SHP77 (cell line): ENCODE measurements around the gene GALNT18.

ENCODE experiments used
- DNase-seq, 2 experiments: peaks; one replicate each; lab custom pipeline; 2025; lab: John Stamatoyannopoulos, UW

GALNT18 gene

DNA sequence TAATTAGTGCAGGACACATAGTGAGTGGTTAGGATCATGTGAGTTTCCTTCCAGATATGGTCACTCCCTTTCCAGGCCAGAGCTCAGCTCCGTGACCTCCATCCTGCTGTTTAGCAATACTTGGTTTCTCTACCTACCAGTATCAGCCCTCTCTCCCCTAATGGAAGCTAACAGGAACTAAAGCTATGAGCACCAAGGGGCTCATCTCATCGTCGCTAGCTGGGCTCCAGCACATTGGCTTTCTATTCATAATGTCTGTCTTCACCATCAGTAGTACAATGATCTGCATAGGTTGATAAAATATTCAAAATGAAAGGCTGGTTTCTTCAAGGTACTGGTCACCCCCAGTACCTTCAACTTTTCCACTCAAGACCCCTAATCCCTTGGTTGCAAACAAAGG lies 2.4 kb upstream of the GALNT18 start:
- no peak for DNase-seq

DNA sequence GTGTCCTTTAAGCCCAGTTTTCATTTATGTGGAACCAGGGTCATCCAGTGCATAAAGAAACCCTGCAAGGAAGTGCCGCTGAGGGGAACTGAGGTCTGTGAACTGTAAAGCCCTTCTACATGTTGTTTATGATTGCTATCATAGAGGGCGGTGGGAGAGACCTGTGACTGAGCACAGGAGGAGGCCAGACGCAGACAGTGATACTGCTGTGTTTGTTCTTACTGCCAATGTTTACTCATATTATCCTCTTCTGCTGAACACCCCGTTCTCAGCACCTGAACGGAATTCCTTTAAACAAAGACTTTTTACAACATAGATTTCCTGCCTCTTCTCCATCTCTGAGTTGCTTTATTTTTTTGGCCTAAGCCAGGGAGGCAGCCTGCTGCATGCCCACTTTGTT lies 967 bp upstream of the GALNT18 start:
- no peak for DNase-seq

DNA sequence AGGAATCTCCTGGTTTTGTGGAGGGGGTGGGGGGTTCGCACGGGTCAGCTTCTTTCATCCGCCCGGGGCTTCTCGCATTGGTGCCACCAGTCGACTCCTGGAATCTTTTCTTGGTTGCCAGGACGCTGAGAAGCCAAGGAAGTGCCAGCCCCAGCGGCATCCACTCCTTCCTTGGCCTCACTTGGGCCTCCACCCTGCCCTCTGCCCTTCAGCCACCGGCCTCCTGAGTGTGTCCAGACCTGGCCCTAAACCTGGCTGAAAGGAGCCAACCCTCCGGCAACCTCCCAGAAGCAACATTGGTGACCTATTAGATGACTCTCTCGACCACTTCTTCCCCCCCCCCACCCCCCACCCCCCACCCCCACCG lies 518 bp upstream of the GALNT18 start:
- DNase-seq: no peak

DNA sequence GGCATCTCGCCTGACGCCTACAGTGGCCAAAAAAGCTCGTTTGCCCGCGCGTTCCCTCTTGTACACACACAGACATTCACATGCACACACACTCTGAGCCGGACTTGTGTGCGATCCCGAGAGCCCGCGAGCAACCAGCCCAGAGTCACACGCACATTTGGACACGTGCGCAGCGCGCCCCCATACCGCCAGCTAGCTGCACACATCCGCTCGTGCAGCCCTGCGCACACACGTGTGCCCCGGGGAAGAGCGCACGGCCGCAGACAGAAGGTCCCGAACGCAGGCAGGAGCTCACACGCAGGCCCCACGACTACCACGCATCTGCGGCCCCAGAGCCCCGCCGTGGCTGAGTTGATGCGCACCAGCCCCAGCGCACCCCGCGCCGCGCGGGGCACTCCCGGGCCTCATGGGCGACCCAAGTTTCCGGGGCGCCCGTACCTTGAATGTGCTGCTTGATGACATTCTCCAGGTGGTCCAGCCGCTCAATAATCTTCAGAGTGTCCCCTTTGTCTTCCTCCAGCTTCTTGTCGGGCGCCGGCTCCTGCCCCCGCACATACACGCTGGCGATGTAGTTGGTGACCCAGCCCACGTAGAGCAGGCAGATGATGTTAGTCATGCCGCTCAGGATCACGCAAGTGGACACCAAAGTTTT lies 758 bp downstream of the GALNT18 start:
- no peak for DNase-seq

DNA sequence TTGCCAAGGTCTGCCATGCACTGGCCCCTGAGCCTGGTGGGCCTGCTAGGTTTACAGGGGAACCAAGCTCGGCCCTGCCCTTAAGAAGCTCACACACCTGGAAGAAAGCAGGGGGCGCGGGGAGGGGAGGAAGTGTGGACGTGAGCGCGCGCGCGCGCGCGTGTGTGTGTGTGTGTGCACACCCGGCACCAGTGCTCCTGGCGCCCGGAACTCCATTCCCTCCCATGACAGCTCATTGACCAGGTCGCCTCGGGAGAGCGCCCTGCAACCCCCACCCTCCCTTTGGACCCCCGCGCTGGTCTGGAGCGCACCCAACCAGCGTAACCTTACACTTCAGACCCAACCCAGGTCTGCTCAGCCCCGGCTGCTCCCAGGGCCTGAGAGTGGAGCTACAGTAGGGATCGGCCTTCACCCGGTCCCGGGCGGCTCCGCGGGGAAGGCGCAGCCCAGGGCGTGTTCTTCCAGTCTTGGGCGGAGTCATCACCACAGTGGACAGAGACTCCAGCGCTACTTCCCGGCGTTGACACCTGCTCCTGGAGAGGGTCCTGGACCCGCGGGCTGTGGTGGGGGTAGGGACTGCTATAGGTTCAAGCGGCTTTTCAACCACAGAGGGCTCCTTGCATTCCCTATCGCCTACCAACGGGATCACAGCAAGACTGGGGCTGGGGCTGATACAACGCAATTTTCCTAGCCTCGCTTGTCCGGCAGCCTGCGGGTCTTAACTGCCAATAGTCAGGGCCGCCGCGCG lies 1.5 kb downstream of the GALNT18 start:
- DNase-seq: no peak

DNA sequence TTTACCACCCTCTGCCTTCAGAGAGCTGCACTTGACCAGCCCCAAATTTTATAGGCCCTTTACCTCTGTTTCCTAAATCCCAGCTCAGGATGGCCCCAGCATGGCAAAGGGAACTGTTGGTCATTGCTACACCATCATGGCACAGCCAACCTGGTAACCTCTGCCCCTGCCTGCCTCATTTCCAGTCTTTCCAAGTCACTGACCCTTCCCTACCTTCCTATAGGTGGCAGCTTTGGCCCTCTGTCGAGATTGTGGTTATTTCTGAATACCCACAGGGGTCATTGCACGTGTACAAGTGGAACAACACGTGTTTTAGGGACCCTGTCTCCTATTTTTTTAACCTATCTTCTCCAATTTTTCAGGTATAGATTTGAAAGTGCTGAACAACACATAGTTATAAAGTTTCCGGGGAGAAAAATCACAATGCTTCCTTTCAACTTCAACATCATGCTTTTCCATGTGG lies 2.8 kb downstream of the GALNT18 start:
- no peak for DNase-seq

DNA sequence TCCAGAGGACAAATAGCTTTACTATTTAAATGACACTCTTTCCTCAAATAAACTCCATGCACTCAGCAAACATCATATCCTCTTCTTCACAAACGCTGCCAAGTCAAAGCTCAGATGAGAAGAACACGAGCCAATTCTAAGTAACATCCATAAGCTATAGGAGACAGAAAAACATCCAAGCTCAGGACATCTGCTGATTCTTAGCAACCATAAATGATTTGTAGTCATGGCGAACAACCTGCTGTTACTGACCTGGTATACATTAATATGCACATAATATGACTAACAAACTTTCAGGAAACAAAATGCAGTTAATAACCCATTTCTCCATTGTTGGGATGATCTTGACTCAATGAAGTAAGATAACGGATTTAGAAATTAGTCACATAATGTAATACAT lies 6.7 kb downstream of the GALNT18 start:
- DNase-seq: no peak

DNA sequence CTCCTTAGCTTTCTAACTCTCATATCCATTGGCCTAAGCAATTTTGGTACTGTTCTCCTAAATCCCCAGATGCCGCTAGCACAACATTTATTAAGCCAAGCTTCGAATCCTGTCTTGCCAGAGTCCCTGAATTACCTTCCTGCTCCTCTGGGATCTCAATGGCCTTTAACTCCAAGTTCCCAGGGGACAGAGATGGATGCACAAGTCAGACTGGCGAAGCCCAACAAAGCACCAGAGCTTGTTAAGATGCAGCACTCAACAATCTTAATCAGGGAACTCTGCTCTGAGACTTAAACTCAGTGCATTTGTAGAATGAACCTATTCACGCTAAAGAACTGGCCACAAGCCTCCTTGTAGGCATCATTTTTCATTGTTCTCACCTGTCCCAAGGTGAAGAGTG lies 9.4 kb downstream of the GALNT18 start:
- no peak for DNase-seq

DNA sequence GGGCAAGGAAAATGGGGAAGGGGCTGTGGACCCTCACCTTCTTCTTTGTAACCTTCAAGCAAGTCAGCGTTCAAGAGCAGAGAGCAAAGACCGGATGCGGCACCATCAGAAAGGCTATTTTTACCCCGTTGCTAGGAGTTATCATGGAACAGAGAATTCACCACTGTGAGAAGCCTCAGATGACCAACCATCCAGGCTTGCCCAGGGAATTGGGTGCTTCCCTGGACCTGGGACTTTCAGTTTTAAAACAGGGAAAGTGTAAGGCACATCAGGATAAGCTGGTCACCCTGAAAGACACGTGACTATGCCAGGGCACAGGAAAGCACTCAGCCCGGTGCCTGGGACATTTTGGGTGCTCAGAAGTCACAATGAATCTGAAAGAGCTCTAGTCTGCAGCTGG lies 10.4 kb downstream of the GALNT18 start:
- DNase-seq: no peak

DNA sequence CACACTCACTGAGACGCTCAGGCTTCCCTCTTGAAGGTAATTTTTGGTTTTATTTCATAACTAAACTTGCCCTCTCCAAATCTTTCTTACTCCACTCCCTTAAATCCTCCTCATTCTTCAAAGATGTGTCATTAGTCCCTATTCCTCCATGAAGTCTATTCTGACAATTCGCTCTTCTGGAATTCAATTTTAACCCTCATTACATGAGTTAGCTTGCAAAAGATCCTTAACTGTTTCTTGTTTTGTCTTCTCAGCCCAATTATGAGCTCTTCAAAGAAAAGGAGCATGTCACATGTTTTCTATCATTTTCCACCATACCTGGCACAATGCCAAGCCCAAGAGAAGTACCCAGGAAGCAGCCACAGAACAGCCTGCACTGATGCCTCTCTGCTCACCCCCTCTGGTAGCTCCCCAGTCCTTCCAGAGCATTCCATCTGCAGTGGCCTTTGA lies 13.0 kb downstream of the GALNT18 start:
- no peak for DNase-seq

DNA sequence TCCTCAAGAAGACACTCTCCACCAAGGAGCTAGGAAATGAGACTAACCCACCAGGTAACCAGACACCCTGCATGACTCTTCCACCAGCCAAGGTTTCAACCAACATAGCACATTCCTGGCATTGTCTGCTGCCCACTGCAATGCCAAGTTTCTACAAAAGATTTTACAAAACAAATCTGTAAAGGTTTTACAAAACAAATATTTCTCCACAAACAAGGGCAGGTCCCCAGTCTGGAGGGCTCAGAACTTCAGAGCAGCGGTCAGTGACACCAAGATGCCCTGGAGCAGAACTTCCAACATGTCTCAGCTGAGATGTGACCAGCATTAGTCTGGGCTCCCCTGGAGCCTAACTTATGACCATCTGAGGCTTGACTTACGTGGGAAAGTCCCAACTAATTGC lies 14.0 kb downstream of the GALNT18 start:
- DNase-seq: no peak

DNA sequence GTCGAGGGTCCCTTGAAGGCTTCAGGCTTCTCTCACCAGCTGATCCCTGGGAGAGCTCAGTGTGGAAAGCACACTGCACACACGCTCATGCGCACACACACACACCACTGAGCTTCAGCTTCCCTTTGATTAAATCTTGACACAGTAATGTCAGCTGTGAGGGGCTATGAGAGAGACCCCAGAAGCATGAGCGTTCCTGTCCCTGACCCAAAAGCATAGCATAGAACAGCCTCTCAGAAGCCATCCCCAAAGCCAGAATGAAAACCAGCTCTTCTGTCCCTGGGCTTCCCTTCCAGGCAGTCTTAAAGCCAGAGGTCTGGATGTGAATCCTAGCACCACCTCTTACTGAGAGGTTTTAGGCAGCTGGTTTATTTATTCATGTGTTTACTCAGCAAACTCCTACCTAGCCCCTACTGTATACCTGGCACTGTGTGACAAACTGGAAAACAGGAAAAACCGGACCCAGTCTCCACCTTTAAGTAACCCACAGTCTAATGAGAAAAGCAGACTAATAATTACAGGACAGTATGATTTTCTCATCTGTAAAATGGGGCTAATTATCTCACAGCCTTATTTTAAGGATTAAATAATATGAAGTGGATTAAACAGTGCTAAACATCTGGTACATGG lies 15.9 kb downstream of the GALNT18 start:
- DNase-seq: no peak

DNA sequence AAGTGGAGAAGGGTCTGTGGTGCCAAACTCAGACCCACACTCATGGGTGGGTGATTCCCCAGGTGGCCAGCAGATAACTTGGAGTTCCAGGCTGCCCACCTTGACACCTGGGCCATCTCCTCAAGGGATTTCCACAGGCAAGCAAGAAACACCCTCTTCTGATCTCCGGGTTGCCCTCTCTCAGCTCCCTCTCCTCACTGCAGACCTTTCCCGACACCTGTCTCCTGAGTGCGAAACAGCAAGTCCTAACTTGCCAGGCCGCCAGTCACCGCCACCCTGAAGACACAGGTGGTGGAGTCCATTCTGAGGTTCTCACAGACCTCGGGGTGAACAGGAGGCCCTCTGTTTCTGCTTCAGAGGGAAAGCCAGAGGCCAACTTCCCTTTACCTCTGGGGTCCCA lies 16.6 kb downstream of the GALNT18 start:
- no peak for DNase-seq

DNA sequence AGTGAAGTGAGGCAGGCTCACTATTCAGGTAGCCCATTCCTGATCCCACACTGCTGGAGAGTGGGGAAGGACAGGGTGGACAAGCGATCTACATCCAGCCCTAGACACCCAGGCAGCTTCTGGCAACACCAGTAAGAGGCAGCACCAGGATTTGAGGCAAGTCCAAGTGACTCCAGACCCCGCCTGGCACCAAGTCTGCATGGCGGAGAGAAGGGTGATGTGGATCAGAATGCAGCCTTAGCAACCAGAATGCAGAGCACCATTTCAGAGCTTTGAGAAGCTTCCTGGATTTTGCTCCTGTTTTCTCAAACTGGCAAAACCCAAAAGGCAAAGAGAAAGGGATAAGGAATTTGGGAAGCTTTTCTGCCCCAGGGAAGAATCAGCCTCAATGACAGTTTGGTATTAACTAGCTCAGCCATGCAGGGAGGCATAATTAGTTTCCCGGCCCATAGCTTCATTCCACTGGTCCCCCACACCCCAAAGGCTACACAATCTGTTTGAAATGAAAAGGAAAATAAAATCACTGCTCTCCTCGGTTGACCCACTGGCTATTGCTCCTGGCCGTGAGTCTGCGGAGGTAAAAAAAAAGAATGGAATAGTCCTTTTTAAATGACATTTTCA lies 17.3 kb downstream of the GALNT18 start:
- DNase-seq: no peak

DNA sequence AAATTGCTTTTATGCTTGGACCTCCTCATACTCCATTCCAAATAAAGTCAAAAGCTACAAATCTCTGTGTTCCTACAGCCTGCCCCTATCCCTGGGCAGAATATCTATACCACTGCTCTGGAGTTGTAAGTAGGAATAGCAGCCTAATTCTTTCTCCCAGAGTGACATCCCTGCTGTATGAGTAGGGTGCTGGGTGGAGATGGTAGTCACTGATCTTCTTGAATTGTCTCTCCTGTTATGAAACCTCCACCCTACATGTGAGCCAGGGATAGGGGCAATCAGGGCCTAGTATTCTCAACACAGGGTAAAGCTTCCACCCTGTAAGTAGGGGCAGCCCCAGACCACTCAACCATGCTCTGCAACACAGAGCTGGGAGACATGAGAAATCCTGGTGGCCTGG lies 19.8 kb downstream of the GALNT18 start:
- DNase-seq: no peak

DNA sequence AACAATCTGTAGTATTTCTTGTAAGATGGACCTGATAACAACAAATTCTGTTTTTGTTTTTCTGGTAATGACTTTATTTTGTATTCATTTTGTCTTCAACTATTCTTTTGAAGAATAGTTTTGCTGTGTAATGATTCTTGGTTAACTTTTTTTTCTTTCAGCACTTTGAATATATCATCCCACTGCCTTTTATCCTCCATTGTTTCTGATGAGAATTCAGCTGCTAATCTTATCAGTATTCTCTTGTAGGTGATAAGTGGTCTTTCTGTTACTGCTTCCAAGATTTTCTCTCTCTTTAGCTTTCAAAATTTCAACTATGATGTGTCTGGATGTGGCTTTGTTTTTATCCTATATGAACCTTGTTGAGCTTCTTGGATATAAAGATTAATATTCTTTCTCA lies 21.5 kb downstream of the GALNT18 start:
- DNase-seq: no peak

DNA sequence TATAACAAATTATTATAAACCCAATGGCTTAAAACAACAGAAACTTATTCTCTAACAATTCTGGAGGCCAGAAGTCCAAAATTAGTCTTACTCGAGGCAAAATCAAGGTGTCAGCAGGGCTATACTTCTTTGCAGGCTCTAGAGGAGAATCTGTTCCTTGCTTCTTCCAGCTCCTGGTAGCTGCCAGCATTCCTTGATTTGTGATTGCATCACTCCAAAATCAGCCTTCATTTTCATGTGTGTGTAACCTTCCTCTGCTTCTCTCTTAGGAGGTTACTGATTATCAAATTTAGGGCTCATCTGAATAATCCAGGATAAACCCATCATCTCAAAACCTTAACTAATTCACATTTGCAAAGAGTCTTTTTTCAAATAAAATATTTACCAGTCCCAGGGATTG lies 23.6 kb downstream of the GALNT18 start:
- DNase-seq: no peak

DNA sequence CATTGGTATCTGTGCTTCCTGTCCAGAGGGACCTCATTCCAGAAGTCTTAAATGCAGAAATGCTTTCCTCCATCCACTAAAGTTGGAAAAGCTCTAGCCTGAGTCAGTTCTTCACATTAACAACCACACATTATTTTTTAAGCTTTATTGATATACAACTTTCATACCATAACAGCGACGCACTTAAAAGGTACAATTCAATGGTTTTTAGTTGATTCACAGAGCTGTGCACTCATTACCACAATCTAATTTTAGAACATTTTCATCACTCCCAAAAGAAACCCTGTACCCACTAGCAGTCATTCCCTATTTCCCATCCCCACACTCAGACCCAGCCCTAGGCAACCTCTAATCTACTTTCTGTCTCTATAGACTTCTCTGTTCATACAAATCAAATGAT lies 27.6 kb downstream of the GALNT18 start:
- no peak for DNase-seq

DNA sequence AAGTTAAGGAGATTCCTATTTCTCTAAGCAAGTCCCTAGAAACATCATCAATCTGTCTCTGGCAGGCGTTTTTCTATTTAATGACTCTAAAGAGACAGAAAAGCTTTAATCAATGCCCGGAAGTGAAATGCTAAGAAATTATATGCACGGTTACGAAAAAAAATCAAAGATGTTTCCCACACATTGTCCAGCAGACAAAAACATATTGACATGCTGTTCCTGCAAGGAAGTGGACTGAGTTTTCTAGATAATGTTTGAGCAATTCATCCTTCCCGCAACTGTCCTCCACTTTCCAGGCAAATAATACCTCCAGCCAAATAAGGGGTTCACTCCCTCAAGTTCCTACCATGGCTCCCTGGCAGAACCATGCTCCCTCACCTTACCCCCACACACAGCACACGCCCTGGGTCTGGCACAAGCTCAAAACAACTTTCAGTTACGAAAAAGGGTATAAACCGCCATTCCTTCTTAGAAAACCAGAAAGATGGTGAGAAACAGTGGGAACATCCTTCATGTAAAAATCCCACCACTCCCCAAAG lies 29.6 kb downstream of the GALNT18 start:
- DNase-seq: no peak

DNA sequence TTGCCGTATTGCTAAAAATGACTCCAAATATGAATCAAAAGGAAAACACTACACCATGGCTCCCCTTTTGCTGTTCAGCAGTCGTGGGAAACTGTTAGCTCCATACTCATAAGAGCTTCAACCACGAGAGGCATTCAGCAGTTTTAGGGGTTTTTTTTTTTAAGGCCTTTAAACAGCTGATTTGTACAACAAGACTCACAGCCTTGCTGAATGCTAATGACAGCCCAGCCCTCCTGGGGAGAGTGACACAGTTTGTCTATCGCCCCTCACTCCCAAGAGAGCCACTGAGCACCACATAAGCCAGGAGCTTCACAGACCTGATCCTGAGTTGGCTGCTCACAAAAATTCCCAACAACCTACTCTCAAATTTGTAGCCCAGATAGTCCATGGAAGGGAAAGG lies 32.4 kb downstream of the GALNT18 start:
- DNase-seq: no peak

DNA sequence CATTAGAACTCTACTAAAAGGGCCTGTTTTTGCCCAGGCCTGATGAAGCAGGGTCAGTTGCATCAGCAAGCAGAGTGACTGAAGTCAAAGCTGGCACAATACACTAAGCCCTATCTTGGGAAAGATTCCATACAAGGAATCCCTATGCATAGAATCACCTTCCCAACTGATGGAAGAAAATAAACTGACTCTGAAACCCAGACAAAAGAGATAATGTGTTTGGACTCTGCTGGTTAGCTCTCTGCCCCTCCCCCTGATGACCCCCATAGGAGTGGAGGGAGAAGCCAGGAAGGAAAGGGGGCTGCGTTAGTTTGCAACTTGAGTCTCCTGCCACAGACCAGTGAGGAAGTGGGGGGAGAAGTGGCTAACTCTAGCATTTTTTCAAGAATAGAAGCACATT lies 32.9 kb downstream of the GALNT18 start:
- DNase-seq: no peak

DNA sequence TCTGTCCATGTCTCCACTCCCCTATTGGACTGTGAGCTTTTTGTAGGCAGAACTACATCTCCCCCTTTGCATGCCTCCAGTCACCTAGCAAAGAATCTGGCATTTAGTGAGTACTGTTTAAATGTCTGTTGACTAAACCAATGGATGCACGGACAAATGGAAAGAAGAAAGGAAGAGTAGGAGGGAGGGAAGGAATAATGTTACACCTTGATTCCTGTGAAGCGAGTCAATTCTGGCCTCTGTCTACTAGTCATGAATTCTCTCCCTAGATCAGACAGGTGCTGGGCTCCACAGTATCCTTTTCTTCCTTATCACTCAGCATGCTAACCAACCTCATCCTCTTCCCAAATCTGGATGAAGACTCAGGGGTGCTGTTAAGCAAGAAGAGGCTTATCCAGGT lies 33.6 kb downstream of the GALNT18 start:
- DNase-seq: no peak

DNA sequence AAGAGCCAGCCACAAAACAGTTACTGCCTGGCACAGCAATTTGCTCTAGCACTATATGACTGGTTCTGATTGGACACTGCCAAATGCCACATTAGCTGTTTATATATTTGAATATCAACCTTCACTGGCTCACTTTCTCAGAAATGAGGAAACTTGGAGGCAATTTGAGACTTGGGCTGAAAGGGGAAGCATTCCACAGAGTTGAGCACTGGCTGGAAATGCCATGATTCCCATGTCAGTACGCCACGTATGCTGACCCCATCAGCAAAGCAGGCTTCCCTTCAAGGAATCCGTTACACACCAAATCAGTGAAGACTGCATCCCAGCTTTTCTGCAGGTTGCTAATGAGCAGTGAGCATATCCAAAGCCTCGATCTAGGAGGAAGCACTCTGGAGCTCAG lies 34.7 kb downstream of the GALNT18 start:
- no peak for DNase-seq
